ENCODE data around the gene DPEP2NB. TPM values are rescaled to one million over a fixed set of nuclear protein-coding genes. Genes with fewer than 3 reads are reported as not detected.
A peak's percentile ranks its signal among the peaks of the same experiment; 100 is the strongest.

The DPEP2NB gene
- not detected for total RNA-seq (2021; ENCODE audit: unreplicated experiment)
- polyA plus RNA-seq (2012), result not detected in 2 replicates
- not detected for Bru-seq, nascent RNA
- BruChase-seq, experiment 1, labeled RNA remaining after a 6-hour chase, result not detected
- BruChase-seq, experiment 2, labeled RNA remaining after a 2-hour chase, result not detected
- long read RNA-seq, result 0 reads

GRCh38 chr16:68015681-68016080, at the start of gene DPEP2NB:
Gene DPEP2NB, minus strand, starts transcription at chr16:68015911. Its CDS starts 141 bp downstream, at chr16:68015770.
- no peak within 1 kb of the TSS for H3K9ac ChIP-seq (ENCODE audit: low read length)
- H3K9me2 ChIP-seq (ENCODE audit: insufficient read depth), result no peaks in the 10 kb centered on the region
- no TSS peak for BruUV-seq (replicated peaks)
- H3K4me3 ChIP-seq (replicated peaks in 1 of 2; ENCODE audit: low read depth in 1 of 2, low read length in 2 of 2), result no peak within 1 kb of the TSS
- ATAC-seq, result no peak
- ChIA-PET RAD21 (ENCODE audit: low non-redundant PET in 1 of 2, low total read pairs in 2 of 2, uncharacterized antibody in 2 of 2, unreplicated experiment in 2 of 2) (no interaction called here), POLR2A (no interaction called here), CTCF (no interaction called here)
- H4K20me1 ChIP-seq (ENCODE audit: insufficient read depth), result no peaks in the 10 kb centered on the region
- H3K79me2 ChIP-seq (ENCODE audit: insufficient read depth, low read length), result no peaks in the 10 kb centered on the region
- H2AFZ ChIP-seq (ENCODE audit: low read depth, low read length, poor library complexity, severe bottlenecking), result peak within 1 kb of the TSS; percentile 7
- no peaks in the 10 kb centered on the region for H3K27me3 ChIP-seq (ENCODE audit: insufficient read depth, low read length)
- DNase-seq (ENCODE audit: low read depth, low spot score), result no peak
- H3K4me1 ChIP-seq (ENCODE audit: control insufficient read depth in 1 of 2, insufficient read depth in 2 of 2, low read length in 2 of 2), result peaks cover 0 to 14% of the 10 kb centered on the region in 2 experiments; a peak in 3 of 4 replicates
- H3K27ac ChIP-seq (ENCODE audit: low read depth, low read length), result no peak within 1 kb of the TSS
- no peaks in the 10 kb centered on the region for H3K9me3 ChIP-seq (ENCODE audit: control insufficient read depth in 1 of 2, insufficient read depth in 1 of 2, low read depth in 1 of 2, low read length in 2 of 2)
- H3K36me3 ChIP-seq (ENCODE audit: control insufficient read depth in 1 of 2, insufficient read depth in 2 of 2, low read length in 2 of 2), result no peaks in the 10 kb centered on the region
- intact Hi-C loops (cut with micrococcal nuclease), result no loop called here
- H3K4me2 ChIP-seq (ENCODE audit: low read length), result peak within 1 kb of the TSS; percentile 37
- TF ChIP-seq POLR2AphosphoS5 (IDR thresholded peaks at IDR 0.05; ENCODE audit: low read depth, low read length) (no peak), SIN3A (IDR thresholded peaks at IDR 0.05; ENCODE audit: low read depth) (no peak), FOSL1 (IDR thresholded peaks at IDR 0.05; ENCODE audit: low read depth) (no peak), JUND (IDR thresholded peaks at IDR 0.05) (no peak), CTCF (IDR thresholded peaks at IDR 0.05 in 2 of 3, conservative IDR thresholded peaks at IDR 0.05 in 1 of 3; ENCODE audit: borderline replicate concordance in 1 of 3, insufficient read depth in 1 of 3, low read depth in 2 of 3, low read length in 2 of 3) (no peak), RAD21 (IDR thresholded peaks at IDR 0.05; ENCODE audit: low read depth) (no peak), ZBTB33 (IDR thresholded peaks at IDR 0.05; ENCODE audit: extremely low read depth, insufficient replicate concordance, low read length) (no peak)

Data from HCT116 (cell line).